Measurements from ENCODE around the gene FHL2.
"Not testable (repeated sequence)": the region's sequence is repeated elsewhere in the genome, so short reads cannot be mapped to it uniquely, and the experiment has no call there.

FHL2 gene

DNA sequence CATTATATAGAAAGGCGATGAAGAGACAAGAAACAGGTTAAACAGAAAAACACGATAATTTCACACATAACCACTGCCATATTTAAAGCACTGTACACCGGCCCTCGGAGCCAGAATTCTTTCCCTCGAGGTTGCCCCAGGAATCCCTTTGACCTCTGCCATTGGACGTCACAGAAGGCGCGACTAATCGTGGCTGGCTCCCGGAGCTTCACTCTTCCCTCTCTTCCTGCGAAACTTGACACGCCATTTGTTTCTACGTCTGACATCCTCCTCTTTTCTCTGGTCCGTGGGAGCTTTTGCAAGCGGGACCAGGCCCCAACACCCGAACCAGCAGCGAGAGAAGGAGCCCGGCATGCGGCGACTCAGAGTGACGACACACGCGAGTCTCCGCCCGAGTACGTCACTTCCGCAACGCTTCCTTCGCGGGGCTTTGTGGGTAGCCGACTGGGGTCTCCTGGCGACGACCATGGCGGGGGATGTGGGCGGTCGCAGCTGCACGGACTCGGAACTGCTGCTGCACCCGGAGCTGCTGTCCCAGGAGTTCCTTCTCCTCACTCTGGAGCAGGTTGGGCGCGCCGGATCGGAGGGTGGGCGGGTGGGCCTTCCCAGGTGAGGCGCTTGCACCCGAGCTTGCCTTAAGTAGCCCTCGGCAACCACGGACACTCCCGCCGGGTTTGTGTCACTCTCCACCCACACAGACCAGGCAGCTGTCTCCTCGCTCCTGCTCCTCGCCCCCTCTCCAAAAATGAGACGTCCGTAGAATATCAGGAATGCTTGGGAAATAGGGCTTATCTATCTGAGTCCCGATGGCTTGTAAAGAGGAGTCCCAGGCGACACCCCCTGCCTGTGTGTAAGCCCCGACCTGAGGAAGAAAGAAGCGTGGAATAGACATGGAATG lies 61.5 kb downstream of the FHL2 start, which contains the start of gene C2orf49:
Gene C2orf49 (plus strand): TSS at position 419 of the 898 bp plus-strand sequence. CDS start 48 bp downstream, at position 467.
- peak; percentile 98 for DNase-seq

DNA sequence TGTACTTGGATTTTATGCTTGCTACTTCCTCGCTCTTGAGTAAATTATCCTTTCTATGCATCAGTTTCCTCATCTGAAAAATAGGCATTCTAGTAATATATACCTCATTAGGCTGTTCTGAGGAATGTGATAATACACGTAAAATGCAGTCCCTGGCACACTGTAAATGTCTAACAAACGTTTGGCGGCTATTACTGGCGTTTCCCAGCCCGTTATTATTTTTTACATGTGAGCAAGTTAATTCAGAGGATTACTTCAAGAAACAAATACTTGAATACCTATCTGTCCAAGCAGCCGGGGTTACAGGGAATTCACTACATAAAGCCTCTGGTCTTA lies 62.1 kb downstream of the FHL2 start:
- DNase-seq: no peak

- no peak for DNase-seq
Measured at GRCh38 chr2:105335469-105335868, 63.4 kb downstream of the FHL2 start.

GRCh38 chr2:105334211-105334610 lies 64.6 kb downstream of the FHL2 start:
- no peak for DNase-seq

GRCh38 chr2:105330681-105331375 lies 68.0 kb downstream of the FHL2 start:
- no peak for DNase-seq

DNA sequence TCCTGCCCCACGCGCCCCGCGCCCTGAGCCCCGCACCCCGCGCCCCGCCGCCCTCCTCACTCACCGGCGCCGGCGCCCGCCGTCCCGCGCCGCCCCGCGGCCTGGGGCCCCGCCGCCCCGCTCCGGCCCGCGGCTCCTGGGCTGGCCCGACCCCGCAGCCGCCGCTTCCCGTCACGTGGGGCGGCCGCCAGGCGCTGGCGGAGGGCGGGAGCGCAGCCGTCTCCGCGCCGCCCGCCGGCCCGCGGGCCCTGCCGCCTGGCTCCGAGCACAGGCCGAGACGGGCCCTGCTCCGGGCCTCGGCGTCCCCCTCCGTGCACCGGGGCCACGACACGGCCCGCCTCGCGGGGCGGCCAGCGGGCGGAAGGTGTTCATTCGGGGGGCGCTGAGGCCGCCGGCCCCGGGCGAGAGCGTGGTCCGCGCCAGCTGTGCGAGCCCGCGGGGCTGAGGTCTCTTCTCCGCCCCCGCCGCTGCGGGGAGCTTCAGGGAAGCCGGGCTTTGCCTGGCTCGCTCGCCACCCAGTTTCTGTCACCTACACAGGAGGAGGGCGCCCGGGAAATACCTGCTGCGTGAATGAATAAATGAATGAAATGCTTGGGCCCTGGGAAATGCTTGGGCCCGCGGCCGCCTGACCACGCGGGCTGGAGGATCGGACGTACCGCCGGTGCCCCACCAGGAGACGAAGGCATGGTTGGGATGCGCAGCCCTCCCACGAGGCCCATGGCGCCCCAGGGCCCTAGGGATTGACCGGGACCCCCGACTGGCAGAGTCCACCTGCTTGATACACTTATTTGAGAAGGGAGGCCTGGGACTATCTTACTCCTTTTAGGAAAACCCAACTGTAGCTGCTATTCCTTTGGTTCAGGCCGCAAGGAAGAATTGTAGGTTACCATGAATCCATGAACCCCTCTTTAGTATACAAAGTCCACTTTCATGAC lies 69.0 kb downstream of the FHL2 start, which contains the start of gene TGFBRAP1:
Gene TGFBRAP1 (minus strand): TSS at position 175 of the 935 bp plus-strand sequence. CDS start 21,434 bp downstream, outside the sequence.
- peak; percentile 81 for DNase-seq

DNA sequence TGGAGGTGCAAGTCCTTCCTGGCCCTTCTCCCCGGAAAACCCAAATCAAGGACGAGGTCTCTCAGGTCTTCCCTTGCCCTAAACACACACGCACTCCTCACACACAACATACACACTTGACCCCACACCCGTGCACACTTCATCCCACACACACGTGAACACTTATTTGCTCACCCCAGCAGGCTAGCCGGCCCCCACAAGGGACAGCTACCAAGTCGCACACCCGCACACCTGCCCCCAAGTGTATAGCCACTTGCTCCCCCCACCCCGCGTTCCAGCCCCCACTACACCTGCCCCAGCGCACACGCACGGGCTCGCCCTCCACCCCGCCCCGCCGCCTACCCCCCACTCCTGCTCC lies 69.7 kb downstream of the FHL2 start:
- DNase-seq: peak; percentile 60

- DNase-seq: no peak
Measured at GRCh38 chr2:105328281-105329196, 70.3 kb downstream of the FHL2 start.

DNA sequence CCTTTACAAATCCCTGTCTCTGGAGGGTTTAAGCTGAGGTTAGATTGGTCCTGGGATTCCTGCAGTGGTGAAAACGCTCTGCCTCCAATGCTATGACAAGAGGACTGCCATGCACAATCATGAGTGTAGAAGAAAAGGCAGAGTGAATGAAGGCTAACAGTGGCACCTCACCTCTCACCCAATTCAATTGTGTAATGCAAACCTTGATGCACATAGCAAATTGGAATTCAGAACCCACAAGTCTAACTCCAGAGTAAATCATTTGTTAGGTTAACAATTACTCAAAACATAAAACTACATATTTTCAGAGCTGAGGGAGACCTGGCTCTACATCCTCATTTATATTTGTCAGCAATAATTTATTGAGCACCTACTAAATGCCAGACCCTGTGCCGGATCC lies 71.2 kb downstream of the FHL2 start:
- no peak for DNase-seq

DNA sequence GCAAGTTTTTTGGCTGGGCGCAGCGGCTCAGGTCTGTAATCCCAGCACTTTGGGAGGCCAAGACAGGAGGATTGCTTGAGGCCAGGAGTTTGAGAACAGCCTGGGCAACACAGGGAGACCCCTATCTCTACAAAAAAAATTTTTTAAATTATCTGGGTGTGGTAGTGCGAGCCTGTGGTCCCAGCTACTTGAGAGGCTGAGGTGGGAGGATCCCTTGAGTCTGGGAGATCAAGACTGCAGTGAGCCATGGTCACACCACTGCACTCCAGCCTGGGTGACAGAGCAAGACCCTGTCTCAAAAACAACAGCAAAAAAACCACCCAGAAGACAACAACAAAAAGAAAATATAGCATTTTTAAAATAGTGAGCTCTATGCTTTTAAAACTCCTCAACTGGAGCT lies 71.6 kb downstream of the FHL2 start:
- DNase-seq: not testable (repeated sequence)

- no peak for DNase-seq
Measured at GRCh38 chr2:105325389-105325963, 73.4 kb downstream of the FHL2 start.

- peak; percentile 57 for DNase-seq
Measured at GRCh38 chr2:105324732-105325131, 74.1 kb downstream of the FHL2 start.

- DNase-seq: no peak
Measured at GRCh38 chr2:105324101-105324500, 74.8 kb downstream of the FHL2 start.

DNA sequence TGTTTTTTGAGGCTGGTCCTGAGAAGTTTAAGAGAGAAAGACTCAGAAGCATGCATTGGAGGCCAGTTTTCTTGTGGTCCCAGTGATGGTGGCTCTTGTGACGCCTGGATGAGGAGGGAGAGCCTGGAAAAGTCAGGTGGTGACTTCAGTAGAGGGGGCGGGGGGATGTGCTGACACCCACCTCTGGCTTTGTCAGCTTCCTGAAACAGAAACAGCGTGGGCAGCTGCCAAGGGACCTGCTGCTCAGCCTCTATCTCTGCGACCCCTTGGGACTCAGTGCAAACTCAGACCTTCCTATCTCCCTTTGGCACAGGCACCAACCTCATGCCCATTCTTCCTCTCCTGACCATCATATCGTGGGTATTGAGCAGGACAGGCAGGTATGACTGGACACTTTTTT lies 75.7 kb downstream of the FHL2 start:
- no peak for DNase-seq

GRCh38 chr2:105321875-105322646 lies 76.8 kb downstream of the FHL2 start:
- DNase-seq: no peak

GRCh38 chr2:105320651-105321215 lies 78.1 kb downstream of the FHL2 start:
- DNase-seq: no peak

DNA sequence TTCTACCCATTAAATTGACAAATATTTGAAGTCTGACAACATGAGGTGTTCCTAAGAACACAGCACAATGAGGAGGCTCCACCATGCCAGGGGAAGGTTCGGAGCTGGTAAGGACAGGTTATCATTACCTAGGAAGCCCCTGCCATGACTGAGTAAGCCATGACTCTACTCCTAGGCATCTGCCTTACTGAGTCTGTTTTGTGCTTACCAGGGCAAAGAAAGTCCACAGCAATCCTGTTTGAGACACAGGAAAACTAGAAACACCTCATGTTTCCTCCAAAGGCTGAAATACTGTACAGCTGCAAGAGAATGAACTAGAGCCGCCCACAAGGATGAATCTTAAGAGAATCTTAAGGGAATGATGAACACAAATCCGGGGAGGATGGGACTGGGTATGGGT lies 80.9 kb downstream of the FHL2 start:
- no peak for DNase-seq

DNA sequence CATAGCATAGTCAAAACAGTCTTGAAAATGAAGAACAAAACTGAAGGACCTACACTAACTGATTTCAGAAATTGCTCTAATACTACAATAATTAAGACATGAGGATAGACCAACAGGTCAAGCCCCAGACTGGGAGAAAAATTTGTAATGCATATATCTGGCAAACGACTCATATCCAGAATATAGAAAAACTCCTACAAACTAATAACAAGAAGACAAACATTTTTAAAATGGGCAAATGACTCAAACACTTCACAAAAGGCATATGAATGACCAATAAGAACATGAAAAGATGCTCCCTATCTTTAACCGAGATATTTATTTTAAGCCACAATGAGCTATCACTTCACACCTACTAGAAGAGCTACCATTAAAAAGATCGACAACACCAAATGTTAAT lies 83.5 kb downstream of the FHL2 start:
- no peak for DNase-seq

DNA sequence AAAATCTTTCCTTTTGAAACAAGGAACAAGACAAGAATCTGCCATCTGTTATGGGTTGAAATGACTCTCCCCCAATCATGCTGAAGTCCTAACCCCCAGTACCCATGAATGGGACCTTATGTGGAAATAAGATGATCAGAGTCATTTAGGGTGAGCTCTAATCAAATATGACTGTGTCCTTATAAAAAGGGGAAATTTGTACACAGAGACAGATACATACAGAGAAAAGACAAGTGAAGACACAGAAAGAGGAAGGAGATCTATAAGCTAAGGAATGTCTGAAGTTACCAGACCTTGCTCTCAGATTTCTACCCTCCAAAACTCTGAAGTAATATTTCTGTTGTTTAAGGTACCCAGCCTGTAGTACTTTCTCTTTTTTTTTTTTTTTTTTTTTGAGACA lies 85.0 kb downstream of the FHL2 start:
- DNase-seq: no peak
